Measurements from ENCODE around the gene PDPN. TPM values are rescaled to one million over a fixed set of nuclear protein-coding genes. Genes with fewer than 3 reads are reported as not detected.

Gene PDPN
- polyA plus RNA-seq, 12 donors = 16.8 to 45.6 (median 37.9) TPM; not detected in 1

DNA sequence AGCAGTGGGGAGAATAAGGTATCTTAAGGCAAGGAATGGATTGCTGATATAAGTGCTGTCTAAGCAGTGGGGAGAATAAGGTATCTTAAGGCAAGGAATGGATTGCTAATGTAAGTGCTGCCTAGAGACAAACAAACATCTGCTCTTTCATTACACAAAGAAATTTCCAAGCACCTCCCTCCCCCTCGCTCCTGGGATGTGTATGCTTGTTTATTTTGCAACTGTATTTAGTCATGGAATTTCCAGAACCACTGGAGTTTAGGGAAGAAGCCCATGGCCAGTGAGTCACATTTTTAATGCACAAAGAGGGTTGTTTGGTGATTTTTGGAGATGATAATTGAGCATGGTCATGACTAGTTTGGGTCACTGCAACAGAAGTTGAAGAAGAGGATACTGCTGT, 21.5 kb downstream of the PDPN start:
- DNase-seq = peak; percentile 66

- DNase-seq = no peak
Observed at GRCh38 chr1:13607002-13607401, 23.4 kb downstream of the PDPN start.

DNA sequence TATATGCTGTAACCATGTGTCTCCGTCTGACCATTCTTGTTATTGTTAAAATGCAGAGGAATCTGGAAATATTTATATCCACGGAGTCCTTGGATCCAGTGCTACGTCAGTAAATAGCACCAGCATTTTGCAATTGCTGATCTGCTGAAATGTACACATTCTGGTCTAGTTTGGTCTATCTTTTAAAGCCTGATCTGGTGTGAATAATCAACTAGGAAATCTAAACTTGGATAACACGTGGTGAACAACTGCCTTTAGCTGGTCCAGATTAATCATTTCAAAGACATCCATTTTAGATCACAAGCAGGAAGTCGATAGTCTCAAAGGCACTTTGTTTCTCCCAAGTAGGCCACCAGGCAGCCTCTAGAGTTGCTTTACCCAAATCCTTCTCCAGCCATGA, 32.6 kb downstream of the PDPN start:
- no peak for DNase-seq

GRCh38 chr1:13617108-13617507, 33.5 kb downstream of the PDPN start:
- no peak for DNase-seq

GRCh38 chr1:13617773-13618172, 34.1 kb downstream of the PDPN start:
- DNase-seq = no peak

GRCh38 chr1:13618483-13618882, 34.9 kb downstream of the PDPN start:
- DNase-seq = no peak

GRCh38 chr1:13619909-13620308, 36.3 kb downstream of the PDPN start:
- no peak for DNase-seq

DNA sequence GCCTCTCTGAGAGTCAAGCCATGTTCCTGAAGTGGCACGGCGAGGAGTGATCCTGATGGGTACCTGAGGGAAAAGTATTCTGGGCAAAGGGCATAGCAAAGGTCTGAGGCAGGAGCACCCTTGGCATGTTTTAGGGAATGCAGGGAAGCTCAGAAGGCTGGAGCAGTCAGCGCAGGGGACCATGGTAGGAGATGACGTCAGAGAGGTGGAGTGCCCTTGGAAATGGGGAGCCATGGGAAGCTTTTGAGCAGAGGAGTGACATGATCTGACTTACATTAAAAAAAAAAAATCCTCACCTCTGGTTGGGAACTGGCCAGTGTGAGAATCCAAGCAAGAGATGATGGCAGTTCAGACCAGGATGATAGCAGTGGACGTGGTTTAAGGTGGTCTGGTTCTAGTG, 37.2 kb downstream of the PDPN start:
- no peak for DNase-seq

GRCh38 chr1:13622446-13622845, 38.8 kb downstream of the PDPN start:
- DNase-seq = no peak

- no peak for DNase-seq
Observed at GRCh38 chr1:13623021-13623637, 39.5 kb downstream of the PDPN start.

DNA sequence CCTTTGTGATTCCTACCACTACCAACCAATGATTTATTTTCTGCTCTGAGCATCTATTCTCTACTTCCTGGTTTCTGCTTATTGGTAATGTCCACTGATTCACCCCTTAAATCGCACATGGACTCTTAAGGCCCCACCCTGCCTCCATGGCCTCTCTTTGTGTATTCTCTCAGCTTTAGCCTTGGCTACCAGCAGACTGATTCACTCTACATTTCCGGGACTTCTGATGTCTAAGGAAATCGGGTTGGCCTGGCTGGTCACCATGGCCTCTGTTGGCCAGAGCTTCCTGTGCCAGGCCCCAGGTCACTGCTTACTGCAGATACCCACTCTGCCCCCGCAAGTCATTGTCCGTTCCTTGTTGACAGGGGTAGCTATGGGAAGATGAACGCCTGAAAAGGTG, 40.9 kb downstream of the PDPN start:
- no peak for DNase-seq

DNA sequence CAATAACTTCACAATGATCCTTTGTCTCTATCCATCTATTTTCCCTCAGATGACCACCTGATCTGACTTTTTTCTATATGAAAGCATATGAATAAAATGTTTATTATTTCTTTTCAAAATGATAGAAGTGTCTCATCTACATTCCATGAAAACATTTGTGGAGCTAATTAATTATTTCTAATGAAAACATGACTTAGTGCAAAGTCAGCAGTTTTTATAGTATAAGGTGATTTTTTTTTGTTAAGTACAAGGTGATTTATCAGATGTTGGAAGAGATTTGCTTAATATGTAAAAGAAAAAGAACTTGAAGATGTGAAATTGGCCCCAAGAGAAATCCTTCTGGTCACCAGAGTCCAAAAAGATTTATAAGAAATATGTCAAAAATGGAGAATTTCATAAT, 43.5 kb downstream of the PDPN start:
- DNase-seq = no peak

GRCh38 chr1:13628218-13628617, 44.6 kb downstream of the PDPN start:
- DNase-seq = no peak

GRCh38 chr1:13628711-13629110, 45.1 kb downstream of the PDPN start:
- no peak for DNase-seq

DNA sequence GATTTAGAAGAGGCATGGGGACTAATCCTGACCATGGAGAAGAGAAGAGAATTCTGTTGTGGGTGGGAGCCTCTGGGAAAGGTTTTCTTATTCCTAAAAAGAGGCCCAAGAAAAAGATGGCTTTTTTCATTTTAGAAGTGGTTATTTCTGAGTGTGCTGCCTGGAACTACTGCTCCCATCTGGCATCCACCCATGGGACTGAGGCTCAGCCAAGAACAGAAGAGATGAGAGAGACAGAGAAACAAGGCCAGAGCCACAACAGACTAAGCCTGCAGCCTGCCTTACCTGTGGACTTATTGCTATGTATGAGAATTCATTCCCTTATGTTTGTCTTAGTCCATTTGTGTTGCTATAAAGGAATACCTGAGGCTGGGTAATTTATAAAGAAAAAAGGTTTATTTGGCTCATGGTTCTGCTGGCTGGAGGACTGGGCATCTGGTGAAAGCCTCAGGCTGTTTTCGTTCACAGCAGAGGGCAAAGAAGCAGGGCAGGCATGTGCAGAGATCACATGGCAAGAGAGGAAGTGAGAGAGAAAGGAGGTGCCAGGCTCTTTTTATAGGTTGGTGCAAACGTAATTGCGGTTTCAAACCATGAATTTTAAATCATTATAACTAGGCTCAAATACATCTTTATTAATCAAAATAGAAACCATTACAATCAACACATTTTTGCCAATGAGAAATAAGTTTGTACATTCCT, 58.8 kb downstream of the PDPN start:
- no peak for DNase-seq

DNA sequence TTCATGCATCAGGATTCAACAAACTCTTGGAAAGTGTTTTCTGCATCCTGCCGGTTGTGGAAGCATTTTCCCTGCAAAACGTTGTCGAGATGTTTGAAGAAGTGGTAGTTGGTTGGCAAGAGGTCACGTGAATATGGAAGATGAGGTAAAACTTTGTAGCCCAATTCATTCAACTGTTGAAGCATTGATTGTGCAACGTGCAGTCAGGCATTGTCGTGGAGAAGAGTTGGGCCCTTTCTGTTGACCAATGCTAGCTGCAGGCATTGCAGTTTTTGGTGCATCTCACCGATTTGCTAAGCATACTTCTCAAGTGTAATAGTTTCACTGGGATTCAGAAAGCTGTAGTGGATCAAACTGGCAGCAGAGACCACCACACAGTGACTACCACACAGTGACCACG, 59.4 kb downstream of the PDPN start:
- DNase-seq = no peak

- DNase-seq = no peak
Observed at GRCh38 chr1:13646521-13646920, 62.9 kb downstream of the PDPN start.

DNA sequence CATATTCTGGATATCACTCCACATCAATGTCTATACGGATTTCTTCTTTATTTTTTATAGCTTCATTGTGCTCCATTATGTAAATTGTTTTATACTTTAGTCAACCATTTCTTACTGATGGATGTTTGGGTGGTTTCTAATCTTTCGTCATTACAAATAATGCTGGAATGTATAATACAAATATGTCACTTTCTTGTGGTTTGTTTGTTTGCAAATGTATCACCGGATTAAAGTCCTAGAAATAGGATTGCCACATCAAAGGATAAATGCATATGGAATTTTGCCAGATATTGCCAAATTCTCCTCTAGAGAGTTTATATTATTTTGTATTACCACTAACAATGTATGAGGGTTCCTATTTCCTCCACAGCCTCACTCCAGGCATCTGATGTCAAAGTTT, 67.6 kb downstream of the PDPN start:
- DNase-seq = no peak

GRCh38 chr1:13652238-13652637, 68.6 kb downstream of the PDPN start:
- DNase-seq = no peak

- no peak for DNase-seq
Observed at GRCh38 chr1:13661539-13661938, 77.9 kb downstream of the PDPN start.

DNA sequence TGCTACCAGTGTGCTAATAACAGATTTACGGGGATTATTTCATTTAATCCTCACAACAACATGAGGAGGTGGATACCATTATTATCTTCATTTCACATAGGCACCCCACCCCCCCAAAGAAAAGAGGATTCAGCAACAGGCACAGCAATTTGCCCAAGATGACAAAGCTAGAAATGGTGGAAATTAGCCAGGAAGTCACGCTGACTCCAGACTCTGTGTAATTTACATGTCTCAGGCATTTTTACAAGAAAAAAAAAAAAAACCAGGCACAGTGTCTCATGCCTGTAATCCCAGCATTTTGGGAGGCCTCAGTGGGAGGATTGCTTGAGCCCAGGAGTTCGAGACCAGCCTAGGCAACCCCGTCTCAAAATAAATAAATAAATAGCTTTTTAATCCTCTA, 78.9 kb downstream of the PDPN start:
- no peak for DNase-seq

GRCh38 chr1:13663969-13664368, 80.3 kb downstream of the PDPN start:
- DNase-seq = no peak

GRCh38 chr1:13664451-13664850, 80.8 kb downstream of the PDPN start:
- DNase-seq = no peak

DNA sequence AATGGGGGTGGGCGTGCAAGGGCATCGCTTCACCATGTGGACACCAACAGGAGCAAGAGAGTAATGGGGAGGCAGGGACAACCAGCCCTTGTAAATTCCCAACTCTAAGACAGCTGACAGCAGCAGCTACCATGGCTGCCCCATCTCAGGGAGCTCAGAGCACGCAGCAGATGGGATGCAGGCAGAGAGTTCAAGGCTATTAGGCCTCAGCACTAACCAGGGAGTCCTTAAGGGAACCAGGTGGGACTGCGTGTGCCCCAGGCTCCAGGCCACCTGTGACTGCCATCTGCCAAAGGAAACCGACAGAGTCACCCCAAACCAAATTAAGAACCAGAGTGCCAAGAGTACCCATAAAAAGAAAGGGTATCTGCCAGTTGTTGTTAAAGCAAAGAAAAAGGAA, 82.7 kb downstream of the PDPN start:
- no peak for DNase-seq

Data from muscle of arm (tissue), 12 donors.